SK-N-SH treated with all-trans-retinoic acid at 6 μM for 48 hours (cell line): ENCODE results near the gene SPTB.

Experiments used
- ATAC-seq: fragments of 200-7000 bp; cut with Tn5 transposase; 3 replicates; pipeline ENCODE4 v1.9.1; 2020; ENCODE audit warnings: mild to moderate bottlenecking, moderate library complexity
- BACH2 ChIP-seq: fragments of 250-450 bp; sonication (Bioruptor Pico); IDR thresholded peaks from 2 replicates; pipeline ENCODE4 v1.9.0; 2021; ENCODE audit warnings: mild to moderate bottlenecking, borderline replicate concordance
- CSDC2 ChIP-seq: fragments of 250-450 bp; sonication (Bioruptor Pico); IDR thresholded peaks from 2 replicates; pipeline ENCODE4 v1.5.0; 2020; ENCODE audit warnings: mild to moderate bottlenecking, moderate library complexity
- GLIS3 ChIP-seq: fragments of 250-450 bp; sonication (Bioruptor Pico); IDR thresholded peaks from 2 replicates; pipeline ENCODE4 v1.5.0; 2020; ENCODE audit warnings: mild to moderate bottlenecking, moderate library complexity
- ISL1 ChIP-seq: fragments of 250-450 bp; sonication (Bioruptor Pico); IDR thresholded peaks from 2 replicates; pipeline ENCODE4 v2.1.2; 2022; ENCODE audit warnings: mild to moderate bottlenecking, moderate library complexity
- PPARA ChIP-seq: fragments of 250-450 bp; sonication (Bioruptor Pico); IDR thresholded peaks from 2 replicates; pipeline ENCODE4 v1.5.0; 2020; ENCODE audit warnings: mild to moderate bottlenecking, borderline replicate concordance
- TCF4 ChIP-seq: fragments of 250-450 bp; sonication (Bioruptor Pico); IDR thresholded peaks from 2 replicates; pipeline ENCODE4 v1.8.0; 2021; ENCODE audit warnings: mild to moderate bottlenecking, moderate library complexity, borderline replicate concordance
- TOX ChIP-seq: fragments of 250-450 bp; sonication (Bioruptor Pico); IDR thresholded peaks from 2 replicates; pipeline ENCODE4 v1.8.0; 2021; ENCODE audit warnings: mild to moderate bottlenecking, moderate library complexity, borderline replicate concordance
- ZFP3 ChIP-seq: fragments of 250-450 bp; sonication (Bioruptor Pico); IDR thresholded peaks from 2 replicates; pipeline ENCODE4 v1.5.0; 2020; ENCODE audit warnings: mild to moderate bottlenecking, moderate library complexity
- ZFP30 ChIP-seq: fragments of 450-650 bp; formaldehyde crosslinking; IDR thresholded peaks from 2 replicates; pipeline ENCODE4 v1.5.0; 2022; ENCODE audit warnings: mild to moderate bottlenecking, moderate library complexity
- ZNF565 ChIP-seq: fragments of 450-650 bp; formaldehyde crosslinking; conservative IDR thresholded peaks from 2 replicates; pipeline ENCODE4 v1.5.0; 2020; ENCODE audit warnings: low read depth, mild to moderate bottlenecking, moderate library complexity
- ZNF70 ChIP-seq: fragments of 450-650 bp; formaldehyde crosslinking; IDR thresholded peaks from 2 replicates; pipeline ENCODE4 v1.5.0; 2020; ENCODE audit warnings: mild to moderate bottlenecking, moderate library complexity
- ZNF8 ChIP-seq: fragments of 450-650 bp; formaldehyde crosslinking; IDR thresholded peaks from 2 replicates; pipeline ENCODE4 v1.5.0; 2020; ENCODE audit warnings: mild to moderate bottlenecking, moderate library complexity
- TF ChIP-seq, protein P1 (sequence below): fragments of 250-450 bp; sonication (Bioruptor Pico); IDR thresholded peaks from 2 replicates; pipeline ENCODE4 v1.5.1; 2020; ENCODE audit warnings: low read depth, mild to moderate bottlenecking, moderate library complexity
- TF ChIP-seq, protein P2 (sequence below): fragments of 250-450 bp; sonication (Bioruptor Pico); IDR thresholded peaks from 2 replicates; pipeline ENCODE4 v1.5.1; 2021; ENCODE audit warnings: mild to moderate bottlenecking, moderate library complexity
- TF ChIP-seq, protein P3 (sequence below): fragments of 250-450 bp; sonication (Bioruptor Pico); IDR thresholded peaks from 2 replicates; pipeline ENCODE4 v1.5.0; 2020; ENCODE audit warnings: mild to moderate bottlenecking, moderate library complexity
- TF ChIP-seq, protein P4 (sequence below): fragments of 250-450 bp; sonication (Bioruptor Pico); IDR thresholded peaks from 2 replicates; pipeline ENCODE4 v1.8.0; 2020; ENCODE audit warnings: mild to moderate bottlenecking, moderate library complexity, borderline replicate concordance

Gene SPTB

DNA sequence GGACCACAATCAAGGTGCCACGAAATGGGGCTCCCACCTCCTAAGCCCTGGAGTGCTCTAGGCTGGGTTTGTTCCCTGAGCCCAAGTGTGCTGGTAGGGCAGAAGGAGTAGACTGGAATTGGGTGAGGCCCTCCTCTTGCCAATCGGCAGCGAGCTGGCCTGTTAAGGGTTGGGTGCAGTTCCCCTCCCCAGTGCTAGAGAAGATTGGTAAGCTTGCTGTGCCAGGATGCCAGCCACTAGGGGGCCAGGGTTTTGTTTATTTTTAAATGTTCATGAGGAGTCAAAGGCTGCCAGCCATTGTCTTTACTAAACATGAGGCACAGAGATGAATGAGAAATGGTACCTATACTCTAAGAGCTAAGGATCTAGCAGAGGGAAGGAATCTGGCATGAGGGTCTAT lies 79.7 kb downstream of the SPTB start:
- TF ChIP-seq, protein P1, sequence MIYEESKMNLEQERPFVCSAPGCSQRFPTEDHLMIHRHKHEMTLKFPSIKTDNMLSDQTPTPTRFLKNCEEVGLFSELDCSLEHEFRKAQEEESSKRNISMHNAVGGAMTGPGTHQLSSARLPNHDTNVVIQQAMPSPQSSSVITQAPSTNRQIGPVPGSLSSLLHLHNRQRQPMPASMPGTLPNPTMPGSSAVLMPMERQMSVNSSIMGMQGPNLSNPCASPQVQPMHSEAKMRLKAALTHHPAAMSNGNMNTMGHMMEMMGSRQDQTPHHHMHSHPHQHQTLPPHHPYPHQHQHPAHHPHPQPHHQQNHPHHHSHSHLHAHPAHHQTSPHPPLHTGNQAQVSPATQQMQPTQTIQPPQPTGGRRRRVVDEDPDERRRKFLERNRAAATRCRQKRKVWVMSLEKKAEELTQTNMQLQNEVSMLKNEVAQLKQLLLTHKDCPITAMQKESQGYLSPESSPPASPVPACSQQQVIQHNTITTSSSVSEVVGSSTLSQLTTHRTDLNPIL (CRISPR knock-in tag), result no peak
- TF ChIP-seq GLIS3 (CRISPR knock-in tag), result no peak
- TF ChIP-seq ZFP3, result no peak
- TF ChIP-seq BACH2 (CRISPR knock-in tag), result no peak
- TF ChIP-seq ZNF8 (CRISPR knock-in tag), result no peak
- TF ChIP-seq ZFP30 (CRISPR knock-in tag), result no peak
- ATAC-seq, result peak; percentile 73

DNA sequence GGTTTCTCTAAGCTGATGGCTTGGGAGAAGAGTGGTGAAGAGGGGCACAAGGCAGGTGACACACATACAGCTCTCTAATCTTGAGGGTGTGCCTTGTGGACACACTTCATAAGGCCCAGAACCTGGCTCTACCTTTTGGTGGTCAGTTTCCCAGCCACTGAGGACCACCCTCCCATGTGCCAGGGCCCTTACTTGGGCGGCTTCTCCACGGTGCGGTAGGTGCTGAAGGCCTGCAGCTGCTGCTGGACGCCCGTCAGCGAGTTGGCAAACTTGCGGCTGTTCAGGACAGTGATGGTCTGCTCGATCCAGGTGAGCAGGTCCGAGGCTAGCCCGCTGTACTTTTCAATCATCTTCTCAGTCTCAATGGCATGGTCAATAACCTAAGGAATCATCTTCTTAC lies 80.2 kb downstream of the SPTB start:
- TF ChIP-seq, protein P2, sequence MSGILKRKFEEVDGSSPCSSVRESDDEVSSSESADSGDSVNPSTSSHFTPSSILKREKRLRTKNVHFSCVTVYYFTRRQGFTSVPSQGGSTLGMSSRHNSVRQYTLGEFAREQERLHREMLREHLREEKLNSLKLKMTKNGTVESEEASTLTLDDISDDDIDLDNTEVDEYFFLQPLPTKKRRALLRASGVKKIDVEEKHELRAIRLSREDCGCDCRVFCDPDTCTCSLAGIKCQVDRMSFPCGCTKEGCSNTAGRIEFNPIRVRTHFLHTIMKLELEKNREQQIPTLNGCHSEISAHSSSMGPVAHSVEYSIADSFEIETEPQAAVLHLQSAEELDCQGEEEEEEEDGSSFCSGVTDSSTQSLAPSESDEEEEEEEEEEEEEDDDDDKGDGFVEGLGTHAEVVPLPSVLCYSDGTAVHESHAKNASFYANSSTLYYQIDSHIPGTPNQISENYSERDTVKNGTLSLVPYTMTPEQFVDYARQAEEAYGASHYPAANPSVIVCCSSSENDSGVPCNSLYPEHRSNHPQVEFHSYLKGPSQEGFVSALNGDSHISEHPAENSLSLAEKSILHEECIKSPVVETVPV (CRISPR knock-in tag), result no peak
- TF ChIP-seq, protein P1 (CRISPR knock-in tag), result no peak
- no peak for TF ChIP-seq ZNF8 (CRISPR knock-in tag)
- no peak for TF ChIP-seq ISL1
- TF ChIP-seq, protein P3, sequence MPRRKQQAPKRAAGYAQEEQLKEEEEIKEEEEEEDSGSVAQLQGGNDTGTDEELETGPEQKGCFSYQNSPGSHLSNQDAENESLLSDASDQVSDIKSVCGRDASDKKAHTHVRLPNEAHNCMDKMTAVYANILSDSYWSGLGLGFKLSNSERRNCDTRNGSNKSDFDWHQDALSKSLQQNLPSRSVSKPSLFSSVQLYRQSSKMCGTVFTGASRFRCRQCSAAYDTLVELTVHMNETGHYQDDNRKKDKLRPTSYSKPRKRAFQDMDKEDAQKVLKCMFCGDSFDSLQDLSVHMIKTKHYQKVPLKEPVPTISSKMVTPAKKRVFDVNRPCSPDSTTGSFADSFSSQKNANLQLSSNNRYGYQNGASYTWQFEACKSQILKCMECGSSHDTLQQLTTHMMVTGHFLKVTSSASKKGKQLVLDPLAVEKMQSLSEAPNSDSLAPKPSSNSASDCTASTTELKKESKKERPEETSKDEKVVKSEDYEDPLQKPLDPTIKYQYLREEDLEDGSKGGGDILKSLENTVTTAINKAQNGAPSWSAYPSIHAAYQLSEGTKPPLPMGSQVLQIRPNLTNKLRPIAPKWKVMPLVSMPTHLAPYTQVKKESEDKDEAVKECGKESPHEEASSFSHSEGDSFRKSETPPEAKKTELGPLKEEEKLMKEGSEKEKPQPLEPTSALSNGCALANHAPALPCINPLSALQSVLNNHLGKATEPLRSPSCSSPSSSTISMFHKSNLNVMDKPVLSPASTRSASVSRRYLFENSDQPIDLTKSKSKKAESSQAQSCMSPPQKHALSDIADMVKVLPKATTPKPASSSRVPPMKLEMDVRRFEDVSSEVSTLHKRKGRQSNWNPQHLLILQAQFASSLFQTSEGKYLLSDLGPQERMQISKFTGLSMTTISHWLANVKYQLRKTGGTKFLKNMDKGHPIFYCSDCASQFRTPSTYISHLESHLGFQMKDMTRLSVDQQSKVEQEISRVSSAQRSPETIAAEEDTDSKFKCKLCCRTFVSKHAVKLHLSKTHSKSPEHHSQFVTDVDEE (CRISPR knock-in tag), result no peak
- no peak for TF ChIP-seq ZFP30 (CRISPR knock-in tag)
- no peak for ATAC-seq

DNA sequence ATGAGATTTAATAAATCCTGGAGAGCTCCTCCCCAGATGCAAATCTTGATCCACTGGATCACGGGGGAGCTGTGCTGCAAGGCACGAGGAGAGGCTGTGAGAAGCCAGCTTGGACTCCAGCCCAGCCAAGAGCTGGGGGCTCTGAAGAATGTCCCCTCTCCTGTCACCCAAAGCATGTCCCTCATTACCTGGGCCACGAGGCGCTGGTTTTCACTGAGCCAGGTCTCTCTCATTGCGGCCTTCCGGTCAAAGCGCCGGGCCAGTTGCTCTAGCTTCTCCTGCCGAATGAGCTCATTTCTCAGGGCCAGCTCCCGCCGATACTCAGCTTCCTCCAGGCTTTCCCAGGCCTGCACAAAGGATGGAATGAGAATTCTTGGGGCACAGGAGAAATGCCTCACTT lies 83.3 kb downstream of the SPTB start:
- no peak for ATAC-seq
- TF ChIP-seq PPARA (CRISPR knock-in tag), result no peak
- TF ChIP-seq CSDC2, result no peak
- TF ChIP-seq ZNF8 (CRISPR knock-in tag), result no peak
- TF ChIP-seq TCF4 (CRISPR knock-in tag), result no peak
- TF ChIP-seq, protein P3 (CRISPR knock-in tag), result no peak
- no peak for TF ChIP-seq ZNF565 (CRISPR knock-in tag)
- TF ChIP-seq ZFP30 (CRISPR knock-in tag), result no peak
- TF ChIP-seq, protein P4, sequence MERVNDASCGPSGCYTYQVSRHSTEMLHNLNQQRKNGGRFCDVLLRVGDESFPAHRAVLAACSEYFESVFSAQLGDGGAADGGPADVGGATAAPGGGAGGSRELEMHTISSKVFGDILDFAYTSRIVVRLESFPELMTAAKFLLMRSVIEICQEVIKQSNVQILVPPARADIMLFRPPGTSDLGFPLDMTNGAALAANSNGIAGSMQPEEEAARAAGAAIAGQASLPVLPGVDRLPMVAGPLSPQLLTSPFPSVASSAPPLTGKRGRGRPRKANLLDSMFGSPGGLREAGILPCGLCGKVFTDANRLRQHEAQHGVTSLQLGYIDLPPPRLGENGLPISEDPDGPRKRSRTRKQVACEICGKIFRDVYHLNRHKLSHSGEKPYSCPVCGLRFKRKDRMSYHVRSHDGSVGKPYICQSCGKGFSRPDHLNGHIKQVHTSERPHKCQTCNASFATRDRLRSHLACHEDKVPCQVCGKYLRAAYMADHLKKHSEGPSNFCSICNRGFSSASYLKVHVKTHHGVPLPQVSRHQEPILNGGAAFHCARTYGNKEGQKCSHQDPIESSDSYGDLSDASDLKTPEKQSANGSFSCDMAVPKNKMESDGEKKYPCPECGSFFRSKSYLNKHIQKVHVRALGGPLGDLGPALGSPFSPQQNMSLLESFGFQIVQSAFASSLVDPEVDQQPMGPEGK (CRISPR knock-in tag), result no peak

DNA sequence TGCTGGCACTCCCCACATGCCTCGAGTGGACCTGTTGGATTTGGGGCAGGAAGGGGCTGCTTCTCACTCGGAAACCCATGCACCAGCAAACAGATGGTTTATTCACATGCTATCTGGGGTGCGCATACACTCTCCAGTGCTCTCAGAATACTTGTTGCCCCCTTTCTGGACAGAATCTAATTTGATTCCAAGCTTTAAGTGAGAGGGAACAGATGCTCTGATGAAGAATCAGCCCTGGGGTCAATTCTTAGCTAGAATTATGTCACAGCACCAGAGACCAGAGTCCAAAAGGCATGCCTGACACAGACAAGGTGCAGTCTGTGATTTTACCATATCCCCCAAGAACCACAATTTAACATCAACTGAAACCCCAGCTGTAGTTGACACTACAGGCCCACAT lies 83.8 kb downstream of the SPTB start:
- ATAC-seq, result no peak; the same call in 2 of the 3 replicates
- TF ChIP-seq ZNF70 (CRISPR knock-in tag) (peak; percentile 88), TOX (CRISPR knock-in tag) (no peak), TCF4 (CRISPR knock-in tag) (peak; percentile 79; the same call in 1 of the 2 replicates)
- TF ChIP-seq, protein P3 (CRISPR knock-in tag), result peak; percentile 61; the same call in 1 of the 2 replicates
